ENCODE data around the gene PTPRT.

The PTPRT gene

DNA sequence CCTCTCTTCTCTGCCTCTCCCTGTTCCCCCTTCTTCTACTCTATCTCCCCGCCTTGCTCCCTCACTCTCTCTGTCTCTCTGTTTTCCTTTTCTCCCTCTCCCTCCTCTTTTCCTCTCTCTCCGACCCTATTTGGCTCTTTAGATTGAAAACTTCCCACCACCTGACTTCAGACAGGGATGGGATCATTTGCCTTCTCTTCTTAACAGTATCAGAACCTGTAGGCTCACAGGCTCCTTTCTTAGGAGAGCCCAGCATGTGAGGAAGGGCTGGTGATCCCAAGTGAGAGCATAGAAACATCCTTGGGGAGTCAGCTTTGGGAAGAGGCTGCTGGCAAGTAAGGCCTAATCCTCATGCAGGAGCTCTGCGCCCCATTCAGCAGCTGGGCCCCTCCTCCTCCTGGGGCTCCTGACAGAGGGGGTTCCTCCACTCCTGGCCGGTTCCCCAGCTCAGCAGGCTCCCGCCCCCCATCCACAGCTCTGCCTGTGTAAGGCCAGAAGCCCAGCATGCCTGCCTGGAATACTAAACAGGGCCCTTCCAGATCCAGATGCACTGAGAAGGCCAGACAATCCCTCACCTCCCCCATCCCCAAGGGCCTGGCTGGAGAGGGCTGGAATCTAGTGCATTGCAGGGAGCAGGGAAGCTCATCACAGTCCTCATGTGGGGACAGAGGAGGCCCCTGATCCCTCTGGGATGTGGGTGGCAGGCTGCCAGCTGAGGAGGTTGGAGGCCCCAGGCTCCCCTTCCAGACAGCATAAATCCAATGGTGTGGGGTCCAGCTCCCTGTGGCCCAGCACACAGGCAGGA is 93.4 kb downstream of the PTPRT start:
- no peak for DNase-seq

DNA sequence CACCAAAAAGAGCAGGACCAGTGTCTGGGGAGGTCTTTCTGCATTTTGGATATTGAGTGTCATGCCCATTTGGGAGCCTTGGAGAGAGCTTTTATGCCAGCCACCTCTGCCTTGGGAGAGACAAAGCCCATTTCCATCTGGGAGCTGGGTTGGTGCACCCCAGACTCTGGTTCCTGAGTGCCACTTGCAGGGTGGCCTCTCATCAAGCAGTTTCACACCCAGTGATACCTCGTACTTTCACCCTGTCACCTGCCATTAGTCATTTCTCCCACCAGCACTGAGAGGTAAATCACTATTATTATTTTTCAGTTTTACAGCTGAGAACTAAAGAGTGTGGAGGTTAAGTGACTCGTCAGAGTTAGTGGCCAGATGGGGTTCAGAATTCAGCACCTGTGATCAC is 94.7 kb downstream of the PTPRT start:
- no peak for DNase-seq

DNA sequence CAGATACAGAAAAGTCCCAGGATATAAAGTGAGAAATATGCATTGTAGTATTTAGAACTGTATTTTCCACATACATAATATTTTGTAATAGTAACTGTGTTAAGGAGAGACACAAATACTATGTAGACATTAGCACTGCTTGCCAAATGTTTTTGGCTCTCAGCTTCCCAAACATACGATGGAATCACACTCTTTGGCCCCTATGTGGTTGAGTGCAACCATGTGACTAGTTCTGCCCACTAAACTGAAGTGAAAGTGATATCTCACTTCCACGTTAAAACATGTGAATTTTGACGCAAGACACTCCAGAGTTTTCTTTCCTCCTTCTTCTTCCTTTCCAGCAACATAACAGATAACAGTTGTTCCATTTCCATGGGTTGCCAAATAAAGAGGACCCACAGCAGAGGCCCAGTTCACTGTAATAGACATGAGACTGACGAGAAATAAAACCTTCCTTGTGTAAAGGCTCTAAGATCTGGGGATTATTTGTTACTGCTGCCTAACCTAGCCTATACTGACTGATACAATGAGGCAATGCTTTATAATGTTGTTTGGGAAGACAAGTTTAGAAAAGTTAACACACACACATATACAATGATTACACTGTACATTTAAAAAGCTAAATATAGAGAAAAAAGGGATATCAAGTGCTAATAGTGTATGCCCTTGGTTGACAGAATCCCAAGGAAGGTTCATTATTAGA is 97.2 kb downstream of the PTPRT start:
- DNase-seq, result no peak

DNA sequence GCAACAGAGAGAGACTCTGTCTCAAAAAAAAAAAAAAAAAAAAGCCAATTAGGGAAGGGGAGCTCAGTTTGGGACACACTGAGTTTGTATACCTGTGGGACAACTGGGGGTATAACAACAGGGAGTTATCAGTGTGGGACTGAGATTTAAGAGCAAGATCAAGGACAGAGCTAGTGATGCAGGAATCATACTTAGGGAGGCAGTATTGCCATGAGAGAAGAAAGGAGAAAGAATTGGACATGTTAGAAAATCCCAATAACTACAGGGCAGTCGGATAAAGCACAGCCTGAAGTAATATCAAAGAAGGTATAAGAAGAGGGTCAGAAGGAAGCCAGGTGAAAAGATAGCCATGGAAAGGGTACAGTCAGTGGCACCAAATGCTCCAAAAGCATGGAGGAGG is 121.2 kb downstream of the PTPRT start:
- no peak for DNase-seq

DNA sequence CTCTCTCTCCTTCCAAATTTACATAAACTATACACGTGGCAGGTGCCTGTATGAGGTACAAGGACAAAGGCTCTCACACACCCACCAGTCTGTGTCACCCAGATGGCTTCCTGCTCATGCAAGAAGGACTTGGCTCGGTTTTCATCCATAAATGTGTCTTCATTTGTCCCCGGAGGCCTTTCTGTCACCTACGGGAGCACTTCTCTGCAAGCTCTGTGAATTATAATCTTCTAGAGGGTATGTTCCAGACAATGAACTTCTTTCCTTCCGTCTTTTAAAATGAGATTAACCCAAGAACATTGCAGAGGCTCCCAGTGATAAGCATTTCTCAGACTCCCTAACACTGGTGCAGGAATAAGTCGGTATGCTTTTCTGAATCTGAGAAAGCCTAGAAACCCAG is 123.6 kb downstream of the PTPRT start:
- no peak for DNase-seq

DNA sequence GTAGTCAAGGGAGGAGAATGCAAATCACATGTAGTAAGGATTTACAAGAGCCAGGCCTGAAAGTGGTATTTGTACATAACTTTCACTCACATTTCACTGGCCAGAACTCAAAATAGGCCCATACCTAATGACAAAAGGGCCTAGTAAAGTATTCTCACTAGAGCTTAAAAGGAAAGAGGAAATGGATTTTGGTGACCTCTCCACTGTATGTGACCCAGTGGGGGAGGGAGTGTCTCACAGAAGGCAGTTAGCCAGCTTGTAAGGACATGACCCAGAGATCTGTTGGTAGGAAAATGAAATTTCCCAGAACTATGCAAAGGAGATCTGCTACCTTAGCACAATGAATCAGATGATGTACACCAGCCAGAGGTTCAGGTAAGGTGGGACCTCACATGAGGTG is 124.4 kb downstream of the PTPRT start:
- no peak for DNase-seq

DNA sequence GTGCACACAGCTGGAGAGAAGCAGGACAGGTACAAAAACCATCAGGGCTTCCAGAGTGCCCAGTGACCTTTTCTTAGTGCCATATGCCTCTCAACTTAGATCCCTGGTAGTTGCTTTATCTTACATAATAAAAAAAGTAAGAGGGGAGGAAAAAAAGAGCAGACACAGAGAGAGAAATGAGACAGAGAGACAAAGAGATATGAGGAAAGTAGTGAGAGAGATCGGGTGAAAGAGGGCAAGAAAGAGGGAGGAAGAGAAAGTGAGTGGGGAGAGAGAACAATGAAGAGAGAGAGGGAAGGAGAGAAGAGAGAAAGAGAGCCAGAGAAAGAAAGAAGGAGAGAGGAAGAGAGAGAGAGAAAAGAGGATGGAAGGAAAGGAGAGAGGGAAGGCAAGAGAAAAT is 131.6 kb downstream of the PTPRT start:
- DNase-seq, result no peak

DNA sequence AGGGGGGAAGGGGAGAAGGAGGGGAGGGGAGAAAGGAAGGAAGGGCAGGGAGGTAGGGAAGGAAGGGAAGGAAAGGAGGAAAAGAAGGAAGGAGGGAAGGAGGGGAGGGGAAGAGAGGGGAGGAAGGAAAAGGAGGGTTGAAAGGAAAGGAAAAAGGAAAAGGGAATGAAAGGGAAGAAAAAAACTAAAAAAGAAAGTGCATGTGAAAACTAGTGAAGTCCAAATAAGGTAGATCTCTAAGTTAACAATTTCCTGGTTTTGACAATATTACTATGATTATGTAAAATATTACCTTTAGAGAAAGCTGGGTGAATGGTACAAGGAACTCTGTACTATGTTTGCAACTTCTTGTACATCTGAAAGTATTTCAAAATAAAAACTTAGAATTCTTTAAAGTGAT is 132.4 kb downstream of the PTPRT start:
- DNase-seq, result no peak

DNA sequence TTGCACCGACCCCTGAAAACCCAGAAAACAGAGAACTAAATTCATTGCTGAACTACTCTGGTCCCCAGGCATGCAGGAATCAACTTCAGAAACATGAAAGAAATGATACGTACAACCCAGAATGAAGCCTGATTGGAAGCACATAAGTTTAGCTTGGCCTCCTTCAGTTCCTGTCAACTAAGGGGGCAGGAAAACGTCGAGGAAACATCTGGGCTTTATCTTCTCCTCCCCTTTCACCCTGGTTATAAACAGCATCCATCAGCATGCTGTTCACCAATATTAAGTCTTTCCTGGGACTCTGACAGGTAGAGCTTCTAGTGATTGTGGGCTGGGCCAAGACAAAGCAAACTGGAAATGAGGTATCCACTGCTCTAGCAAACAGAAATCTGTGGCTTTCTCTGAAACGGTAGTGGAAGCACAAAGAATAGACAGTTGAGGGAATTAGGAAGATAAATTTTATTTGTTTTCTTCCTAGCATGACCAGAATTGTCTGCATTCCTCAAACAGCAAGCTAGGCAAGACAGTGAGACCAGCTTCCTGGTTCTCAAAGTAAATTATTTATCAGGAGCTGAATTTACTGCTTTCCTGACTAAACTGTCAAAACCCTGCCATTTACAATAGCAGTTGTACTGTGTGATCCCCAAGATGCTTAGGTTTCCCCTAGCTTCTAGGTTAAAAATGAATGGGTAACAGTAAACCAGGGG is 134.4 kb downstream of the PTPRT start:
- DNase-seq, result no peak

DNA sequence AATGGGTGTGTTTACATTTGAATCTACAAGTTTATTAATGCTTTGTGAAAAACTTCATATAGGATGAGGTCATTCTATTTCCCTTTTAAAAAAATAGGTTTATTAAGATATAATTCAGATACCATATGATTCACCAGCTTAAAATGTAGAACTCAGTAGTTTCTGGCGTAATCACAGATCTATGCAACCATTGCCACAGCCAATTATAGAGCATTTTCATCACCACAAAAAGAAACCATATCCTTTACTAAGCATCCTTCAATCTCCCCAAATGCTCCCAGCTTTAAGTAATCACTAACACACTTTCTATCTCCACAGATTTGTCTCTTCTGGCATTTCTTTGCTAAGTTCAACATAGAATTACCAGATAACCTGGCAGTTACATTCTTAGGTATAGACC is 137.2 kb downstream of the PTPRT start:
- no peak for DNase-seq

DNA sequence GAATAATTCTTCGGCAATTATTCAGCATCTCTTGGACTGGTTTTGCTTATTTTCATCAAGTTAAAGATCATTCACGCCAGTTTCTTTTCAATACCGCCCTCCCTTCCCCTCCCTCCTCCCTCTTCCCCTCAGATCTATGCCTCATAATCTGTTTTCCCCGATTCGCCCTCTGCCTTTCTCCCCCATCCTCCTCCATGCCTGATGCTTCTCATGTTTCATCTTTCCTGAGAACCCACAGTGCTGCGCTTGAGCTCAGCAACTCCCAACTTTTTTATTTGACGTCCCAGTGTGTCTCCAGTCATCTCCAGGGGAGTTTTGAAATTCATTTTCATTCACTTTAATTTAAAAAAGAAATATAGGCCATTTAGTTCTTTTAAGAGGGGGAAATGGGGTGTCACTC is 142.7 kb downstream of the PTPRT start:
- DNase-seq, result no peak

DNA sequence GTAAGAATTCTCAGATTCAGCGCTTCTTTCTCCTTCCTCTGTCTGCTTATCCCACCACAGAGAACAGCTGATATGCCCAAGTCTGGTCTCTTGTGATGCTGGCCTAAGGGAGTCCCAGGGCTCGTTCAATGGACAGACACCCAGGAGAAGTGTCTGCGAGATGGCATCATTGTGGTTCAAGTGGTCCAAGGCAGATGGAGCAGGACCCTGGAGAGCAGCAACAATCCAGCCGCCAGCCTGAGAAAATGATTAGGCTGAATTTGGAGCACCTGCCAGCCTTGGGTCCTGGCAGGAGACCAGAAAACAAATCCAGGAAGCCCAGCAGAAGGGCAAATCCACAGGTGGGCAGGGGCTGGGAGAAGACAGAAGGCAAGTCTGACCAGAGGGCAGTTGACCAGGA is 145.8 kb downstream of the PTPRT start:
- no peak for DNase-seq

DNA sequence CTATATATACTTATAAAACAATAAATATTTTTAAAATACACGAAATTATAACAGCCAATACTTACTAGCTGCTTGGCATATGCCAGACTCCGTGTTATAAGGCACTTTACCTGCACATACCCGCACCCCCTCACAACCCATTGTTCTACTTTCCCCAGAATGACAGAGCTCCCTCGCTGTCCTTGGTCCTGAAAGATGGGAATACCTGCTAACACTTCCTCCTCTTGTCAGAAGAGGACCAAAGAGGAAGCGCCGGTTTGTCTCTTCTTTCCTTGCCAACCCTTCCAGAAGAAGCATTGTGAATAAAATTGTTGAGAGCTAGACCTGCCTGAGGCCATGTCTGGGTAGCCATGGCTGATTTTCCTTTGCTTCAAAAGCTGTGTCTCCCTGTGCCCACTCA is 149.3 kb downstream of the PTPRT start:
- DNase-seq, result no peak

DNA sequence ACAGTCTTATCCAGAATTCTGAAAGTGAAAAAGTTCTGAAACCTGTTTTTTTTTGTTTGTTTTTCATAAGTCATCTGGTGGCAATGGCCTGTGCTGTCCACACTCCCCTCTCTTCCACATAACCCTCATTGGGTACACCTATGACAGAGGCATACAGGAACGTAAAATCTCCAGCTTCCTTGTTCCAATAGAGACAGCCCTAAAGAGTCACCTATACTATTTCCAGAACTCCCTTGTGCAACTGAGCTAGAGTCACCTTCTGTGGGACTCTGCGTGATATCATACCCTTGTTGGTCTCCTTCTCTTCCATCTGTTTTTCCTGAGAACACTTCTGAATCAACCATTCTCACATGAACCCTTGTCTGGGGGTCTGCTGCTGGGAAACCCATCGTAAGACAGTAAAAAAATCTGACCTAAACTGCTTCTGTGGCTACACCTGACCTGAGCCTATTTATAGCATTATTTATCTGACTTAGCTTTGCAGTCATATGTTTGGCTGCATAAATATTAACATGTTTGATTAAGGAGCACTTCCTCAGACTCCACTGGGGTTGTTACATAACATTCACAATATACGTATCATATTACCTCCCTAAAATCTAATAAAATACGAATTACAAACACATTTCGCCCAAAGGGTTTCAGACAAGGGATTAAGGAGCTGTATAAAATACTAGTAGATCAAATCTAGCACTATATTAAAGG is 151.9 kb downstream of the PTPRT start:
- no peak for DNase-seq

DNA sequence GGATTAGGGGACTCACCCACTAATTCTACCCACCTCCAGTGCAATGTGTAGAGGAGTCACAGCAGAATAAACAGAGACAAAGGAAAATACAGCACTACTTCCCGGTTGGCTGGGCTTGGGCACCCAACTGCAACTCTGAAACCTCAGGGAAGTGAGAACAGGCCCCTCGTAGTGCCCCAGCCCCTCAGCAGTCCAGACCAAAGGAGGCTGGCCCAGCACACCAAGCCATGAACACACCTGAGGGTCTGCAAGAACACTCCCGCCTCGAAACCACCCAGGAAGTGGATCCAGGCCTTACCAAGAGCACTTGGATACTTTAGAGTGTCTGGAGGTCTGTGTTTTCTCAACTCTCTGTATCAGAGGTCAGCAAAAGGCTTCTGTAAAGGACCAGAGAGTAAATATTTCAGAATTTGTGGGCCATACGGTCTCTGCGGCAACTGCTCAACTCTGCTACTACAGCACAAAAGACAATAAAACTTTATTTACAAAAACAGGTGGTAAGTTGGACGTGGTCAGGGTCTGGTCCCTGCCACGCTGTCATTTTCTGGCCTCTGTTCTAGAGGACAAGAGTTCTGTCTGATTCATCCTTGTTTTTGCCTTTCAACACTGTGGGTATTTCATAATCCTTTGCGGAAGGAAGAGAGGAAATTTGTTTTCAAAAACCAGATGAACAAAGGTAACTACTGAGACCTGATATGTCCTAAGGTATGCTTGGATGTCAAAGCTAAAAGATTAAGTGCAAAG is 154.6 kb downstream of the PTPRT start:
- no peak for DNase-seq

DNA sequence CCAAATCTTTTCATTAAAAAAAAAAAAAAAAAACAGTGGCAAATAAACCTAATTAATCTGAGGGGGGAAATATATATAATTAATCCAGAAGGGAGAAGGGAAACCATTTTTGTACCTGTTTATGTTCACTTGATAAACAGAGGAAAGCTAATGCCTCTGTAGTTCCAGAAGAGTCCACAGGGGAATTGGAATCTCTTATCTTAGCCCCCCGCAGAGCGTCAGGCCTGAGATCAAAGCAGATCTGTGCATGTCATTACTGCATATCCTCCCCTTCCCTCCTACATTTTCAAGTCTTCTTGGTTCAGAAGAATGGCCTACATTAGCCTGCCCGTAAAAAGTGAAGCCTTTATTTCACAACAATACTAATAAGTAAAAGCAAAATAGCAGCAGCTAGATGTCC is 157.2 kb downstream of the PTPRT start:
- no peak for DNase-seq

DNA sequence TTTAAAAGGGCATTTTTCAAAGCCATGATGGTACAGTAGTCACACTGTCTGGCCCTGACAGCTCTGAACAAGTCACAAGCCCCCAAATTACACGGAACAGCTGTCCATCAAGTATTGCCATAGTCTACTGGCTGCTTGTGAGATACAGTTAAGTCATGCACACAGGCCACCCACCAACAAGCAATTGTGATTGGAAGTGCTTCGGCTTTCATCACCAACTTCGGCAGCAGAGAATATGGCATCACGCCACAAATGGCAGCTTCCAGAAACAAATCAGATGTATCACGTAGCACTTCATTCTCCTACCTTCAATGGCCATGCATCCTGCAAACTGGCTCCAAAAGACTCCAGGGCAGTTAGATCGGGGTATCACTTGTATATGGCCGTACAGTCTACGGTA is 160.5 kb downstream of the PTPRT start:
- DNase-seq, result no peak

DNA sequence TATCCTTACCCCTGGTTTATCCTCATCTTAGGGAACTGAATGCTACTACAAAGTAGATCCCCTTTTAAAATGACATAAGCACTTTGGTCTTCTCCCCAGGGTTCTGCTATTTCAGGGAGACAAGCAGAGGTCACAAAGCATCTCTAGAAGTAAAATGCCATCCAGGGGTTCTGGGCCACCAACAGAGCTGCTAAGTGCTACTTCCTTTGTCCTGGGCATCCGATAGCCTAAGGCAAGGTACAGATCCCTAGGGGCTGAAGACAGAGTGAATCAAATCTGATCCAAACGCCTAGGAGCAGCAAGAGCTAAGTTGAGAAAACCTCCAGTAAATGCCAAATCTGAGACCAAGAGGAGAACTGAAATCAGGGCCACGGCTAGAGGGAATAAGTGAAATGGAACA is 161.2 kb downstream of the PTPRT start:
- no peak for DNase-seq

DNA sequence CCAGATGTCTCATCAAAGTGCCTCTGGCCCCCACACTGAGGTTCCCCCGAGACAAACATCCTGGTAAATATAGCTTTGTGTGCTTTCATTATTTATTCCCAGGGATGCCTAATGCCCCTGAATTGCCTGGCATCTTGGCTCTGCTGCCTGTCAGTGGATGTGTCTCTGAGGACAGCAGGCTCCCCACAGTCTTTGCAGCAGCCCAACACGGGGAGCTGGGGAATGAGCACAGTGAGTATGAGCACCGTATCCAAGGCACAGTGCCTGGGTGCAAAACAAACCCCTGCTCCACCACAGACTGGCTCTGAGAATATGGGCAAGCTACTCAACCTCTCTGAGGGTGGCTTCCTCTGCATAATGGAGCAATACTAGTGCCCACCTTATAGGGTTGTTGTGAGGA is 165.9 kb downstream of the PTPRT start:
- no peak for DNase-seq

DNA sequence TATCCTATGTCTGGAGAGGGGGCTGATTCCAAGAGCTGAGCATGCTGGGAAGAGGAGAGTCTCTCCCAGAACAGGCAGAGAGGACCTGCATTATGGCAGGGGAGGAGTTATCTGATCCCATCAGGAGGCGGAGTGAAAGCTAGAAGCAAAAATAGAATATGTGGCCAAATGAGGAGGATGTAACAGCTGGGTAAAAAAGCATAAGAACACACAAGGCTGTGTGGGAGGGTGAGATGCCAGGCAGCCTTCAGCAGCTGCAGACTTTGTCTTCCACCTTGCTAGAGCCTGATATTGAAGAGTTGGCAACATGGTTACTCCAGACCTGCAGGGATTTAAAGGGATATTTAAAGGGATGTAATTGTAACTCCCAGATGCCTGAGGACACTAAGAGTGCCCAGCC is 167.1 kb downstream of the PTPRT start:
- DNase-seq, result no peak

DNA sequence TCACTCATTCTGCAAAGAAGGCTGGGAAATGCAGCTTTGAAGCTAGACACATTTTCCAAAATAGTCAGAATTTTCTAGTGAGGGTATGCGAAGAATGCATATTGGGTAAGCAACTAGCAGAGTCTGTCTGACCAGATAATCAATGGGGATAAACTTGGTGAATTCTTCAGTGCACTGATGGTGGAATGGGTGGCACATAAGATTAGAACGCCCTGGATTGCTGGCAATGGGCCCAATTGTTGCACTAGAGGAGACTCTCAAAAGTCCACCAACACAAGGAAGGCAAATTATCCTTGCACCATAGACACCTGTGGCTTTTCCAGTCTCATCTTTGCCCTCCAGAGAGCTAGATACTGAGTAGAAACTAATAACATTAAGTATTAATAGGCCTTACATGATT is 167.6 kb downstream of the PTPRT start:
- no peak for DNase-seq

DNA sequence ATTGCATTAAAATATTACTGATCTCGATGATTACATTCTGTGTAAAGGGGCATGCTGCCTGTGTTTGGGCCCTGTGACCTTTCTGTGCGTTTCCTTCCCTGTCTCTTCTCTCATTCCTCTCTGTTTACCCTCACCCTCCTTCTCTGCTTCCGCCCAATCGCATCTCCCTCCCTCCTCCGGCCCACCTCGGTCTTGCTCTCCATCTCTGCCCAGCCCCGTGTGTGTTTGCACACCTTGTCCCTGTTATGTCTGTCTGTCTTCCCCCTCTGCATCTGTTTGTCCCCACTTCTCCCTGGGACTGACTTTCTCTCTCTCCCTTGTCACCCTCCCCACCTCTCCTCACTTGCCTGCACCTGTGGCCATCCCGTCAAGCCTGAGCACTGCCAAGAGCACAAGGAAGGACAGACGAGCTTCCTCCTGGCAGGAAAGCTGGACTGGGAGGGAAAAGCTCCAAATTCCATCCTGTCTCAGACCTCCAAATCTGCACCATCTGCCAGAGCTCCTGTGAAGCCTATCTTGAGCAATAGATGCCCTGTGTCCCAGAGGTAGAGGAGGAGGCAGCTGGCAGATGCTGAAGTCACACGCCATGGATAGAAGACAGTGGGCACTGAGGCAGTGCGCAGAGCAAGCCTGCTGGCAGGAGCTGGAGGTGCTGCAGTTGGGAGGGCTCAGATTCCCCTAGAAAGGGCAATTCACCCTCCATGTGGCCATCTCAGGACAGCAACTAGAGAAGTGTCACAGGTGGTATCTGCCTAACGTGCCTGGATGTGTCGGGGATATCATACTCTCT is 172.3 kb downstream of the PTPRT start:
- DNase-seq, result no peak

Data from activated CD8-positive, alpha-beta memory T cell treated with anti-CD3 and anti-CD28 coated beads for 24 hours (primary cell).